NOMO-1 treated with DMSO at 0.1 percent for 48 hours (cell line): Measurements from ENCODE around the gene RPL39.
A peak's percentile ranks its signal among the peaks of the same experiment; 100 is the strongest.
"Not testable (repeated sequence)": the region's sequence is repeated elsewhere in the genome, so short reads cannot be mapped to it uniquely, and the experiment has no call there.

ENCODE experiments used
- DNase-seq: peaks from one replicate; lab custom pipeline; 2025; ENCODE audit not compliant: unreplicated experiment; lab: John Stamatoyannopoulos, UW

The RPL39 gene

GRCh38 chrX:119763836-119764387 is 27.5 kb downstream of the RPL39 start:
- no peak for DNase-seq

- DNase-seq = no peak
Observed at GRCh38 chrX:119763181-119763580, 28.2 kb downstream of the RPL39 start.

DNA sequence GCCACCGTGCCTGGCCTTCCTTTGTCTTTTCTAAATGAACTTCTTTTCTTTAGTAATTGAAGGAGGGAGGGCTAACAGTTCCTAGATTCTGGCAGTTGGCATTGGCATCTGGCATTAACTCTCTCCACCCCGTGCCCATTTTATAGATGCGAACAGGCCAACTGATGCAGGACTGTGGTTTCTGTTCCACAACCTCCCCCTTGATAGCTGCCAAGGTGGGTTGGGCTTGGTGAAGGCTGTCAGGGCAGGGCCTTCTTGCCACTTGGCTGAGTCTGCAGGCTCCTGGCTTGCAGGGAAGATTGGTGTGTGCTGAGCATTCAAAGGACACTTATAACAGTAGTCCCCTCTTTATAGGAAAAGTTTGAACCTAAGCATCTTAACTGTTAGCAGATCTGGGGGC is 28.7 kb downstream of the RPL39 start:
- DNase-seq = no peak

DNA sequence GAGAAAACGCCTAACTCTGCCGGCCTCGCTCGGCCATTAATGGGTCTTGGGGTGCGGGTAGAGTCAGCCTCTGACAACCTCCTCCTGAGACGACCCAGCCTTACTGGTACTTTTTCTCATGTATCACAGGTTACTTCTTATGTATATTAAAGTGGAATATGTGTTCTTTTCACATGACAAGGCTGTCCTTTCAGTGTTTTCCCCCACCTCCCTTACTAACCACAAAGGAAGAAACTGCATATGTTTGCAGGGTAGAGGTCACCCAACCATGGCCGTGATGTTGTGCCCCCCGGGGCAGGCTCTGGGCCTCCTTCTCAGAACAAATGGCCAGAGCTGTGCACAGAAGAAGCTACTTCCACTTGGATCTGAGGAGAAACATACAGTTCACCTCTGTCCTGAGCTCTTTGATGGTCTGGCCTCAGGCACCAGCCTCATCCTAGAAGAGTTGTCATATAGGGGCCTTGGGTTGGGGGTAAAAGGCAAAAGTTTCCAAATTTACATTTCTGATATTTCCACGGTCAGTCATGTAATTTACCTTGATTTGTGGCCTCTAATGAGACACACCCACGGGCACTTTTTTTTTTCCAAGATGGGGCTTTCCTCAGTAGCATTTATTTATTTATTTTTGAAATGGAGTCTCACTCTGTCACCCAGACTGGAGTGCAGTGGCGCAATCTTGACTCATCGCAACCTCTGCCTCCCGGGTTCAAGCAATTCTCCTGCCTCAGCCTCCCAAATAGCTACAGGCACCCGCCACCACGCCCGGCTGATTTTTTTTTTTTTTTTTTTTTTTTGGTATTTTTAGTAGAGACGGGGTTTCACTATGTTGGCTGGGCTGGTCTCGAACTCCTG is 31.2 kb downstream of the RPL39 start:
- no peak for DNase-seq

GRCh38 chrX:119759248-119759766 is 32.1 kb downstream of the RPL39 start:
- DNase-seq = no peak

GRCh38 chrX:119758731-119759247 is 32.6 kb downstream of the RPL39 start:
- DNase-seq = no peak

- DNase-seq = no peak
Observed at GRCh38 chrX:119757979-119758730, 33.3 kb downstream of the RPL39 start, which contains the start of gene SOWAHD. Gene SOWAHD, plus strand, starts transcription at chrX:119758588. Its CDS starts 80 bp downstream, at chrX:119758668.

DNA sequence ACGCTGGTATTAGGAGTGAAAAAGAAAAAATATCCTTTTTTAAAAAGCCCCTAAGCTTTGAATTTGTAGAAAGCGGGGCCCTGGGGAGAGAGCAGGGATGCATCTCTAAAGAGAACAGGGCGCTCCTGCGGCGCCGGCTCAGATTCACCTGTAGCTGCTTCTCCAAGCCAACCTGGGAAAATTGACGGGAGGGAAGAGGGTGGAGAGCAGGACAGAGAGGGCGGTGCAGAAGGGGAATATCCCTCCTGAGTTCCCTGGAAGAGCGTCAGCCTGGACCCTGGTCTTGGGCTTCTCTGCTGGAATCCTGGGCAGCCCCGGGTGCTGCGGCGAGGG is 33.8 kb downstream of the RPL39 start:
- no peak for DNase-seq

DNA sequence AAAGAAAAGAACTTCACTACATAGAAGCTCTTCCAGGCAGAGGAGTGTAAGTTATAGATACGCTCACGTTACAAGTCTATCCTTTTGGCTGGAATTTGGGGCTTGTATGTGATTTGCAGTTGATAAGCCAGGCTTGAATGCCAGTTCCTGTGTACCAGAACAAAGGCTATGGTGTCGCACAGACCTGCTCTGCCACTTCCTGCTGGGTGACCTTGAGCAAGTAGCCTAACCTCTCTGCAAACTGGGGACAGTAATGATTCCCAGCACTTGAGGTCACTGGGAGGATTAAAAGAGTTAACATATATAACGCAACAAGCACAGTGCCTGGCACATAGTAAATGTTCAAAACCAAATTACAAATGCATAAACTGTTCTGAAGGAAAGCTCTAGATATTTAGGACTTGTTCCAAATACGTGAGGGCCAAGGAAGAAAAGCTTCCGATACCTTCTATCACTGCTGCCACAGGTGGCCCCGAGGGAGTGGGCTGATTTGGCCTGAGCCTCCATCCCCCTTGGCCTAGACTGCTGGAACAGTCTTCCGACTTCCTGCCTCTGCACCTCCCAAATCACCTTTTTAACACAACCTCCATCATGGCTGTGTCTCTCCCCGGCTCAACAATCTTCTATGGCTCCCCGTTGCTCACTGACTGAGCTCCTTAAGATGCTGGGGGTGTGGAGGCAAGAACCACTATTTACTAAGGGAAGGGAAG is 34.3 kb downstream of the RPL39 start:
- DNase-seq = no peak

DNA sequence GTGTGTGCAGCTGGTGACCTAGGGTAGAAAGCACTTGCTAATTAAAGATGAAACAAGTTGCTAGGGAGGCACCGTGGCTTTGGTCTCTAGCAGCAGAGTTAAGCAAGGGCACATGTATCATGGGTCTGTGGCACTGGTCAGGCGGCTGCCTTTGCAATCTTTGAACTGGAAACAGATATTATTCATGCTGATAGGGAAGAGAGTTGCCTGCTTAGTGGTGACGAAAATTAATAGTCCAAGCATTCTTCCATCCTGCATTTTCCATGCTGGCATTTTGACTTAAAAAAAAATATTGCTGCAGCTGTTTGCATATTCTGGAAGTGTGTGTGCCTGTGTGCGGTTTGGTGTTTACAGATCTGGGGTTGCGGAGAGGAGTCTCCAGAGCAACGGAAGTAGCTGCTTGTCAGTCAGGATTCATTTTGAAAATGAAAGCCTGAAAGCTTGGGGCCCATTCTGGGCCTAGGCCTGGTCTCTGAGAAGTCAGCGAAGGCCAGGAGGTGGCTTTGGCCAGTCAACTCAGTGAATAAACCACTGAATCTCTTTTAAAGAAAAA is 35.4 kb downstream of the RPL39 start:
- DNase-seq = peak; percentile 76

- DNase-seq = peak; percentile 70
Observed at GRCh38 chrX:119753639-119754257, 37.7 kb downstream of the RPL39 start.

GRCh38 chrX:119753001-119753400 is 38.4 kb downstream of the RPL39 start:
- no peak for DNase-seq

GRCh38 chrX:119750751-119751150 is 40.7 kb downstream of the RPL39 start:
- not testable (repeated sequence) for DNase-seq

GRCh38 chrX:119750131-119750530 is 41.3 kb downstream of the RPL39 start:
- not testable (repeated sequence) for DNase-seq

- no peak for DNase-seq
Observed at GRCh38 chrX:119745283-119745848, 46.1 kb downstream of the RPL39 start.

GRCh38 chrX:119738742-119739141 is 52.7 kb downstream of the RPL39 start:
- DNase-seq = no peak
